RKO (cell line): ENCODE data around the gene SCN4A.
A peak's percentile ranks its signal among the peaks of the same experiment; 100 is the strongest.
"Not testable (repeated sequence)": the region's sequence is repeated elsewhere in the genome, so short reads cannot be mapped to it uniquely, and the experiment has no call there.

Source experiments
- DNase-seq: peaks from one replicate; pipeline ENCODE4 v3.0.0-alpha.2; 2016; ENCODE audit warnings: low spot score

The SCN4A gene

DNA sequence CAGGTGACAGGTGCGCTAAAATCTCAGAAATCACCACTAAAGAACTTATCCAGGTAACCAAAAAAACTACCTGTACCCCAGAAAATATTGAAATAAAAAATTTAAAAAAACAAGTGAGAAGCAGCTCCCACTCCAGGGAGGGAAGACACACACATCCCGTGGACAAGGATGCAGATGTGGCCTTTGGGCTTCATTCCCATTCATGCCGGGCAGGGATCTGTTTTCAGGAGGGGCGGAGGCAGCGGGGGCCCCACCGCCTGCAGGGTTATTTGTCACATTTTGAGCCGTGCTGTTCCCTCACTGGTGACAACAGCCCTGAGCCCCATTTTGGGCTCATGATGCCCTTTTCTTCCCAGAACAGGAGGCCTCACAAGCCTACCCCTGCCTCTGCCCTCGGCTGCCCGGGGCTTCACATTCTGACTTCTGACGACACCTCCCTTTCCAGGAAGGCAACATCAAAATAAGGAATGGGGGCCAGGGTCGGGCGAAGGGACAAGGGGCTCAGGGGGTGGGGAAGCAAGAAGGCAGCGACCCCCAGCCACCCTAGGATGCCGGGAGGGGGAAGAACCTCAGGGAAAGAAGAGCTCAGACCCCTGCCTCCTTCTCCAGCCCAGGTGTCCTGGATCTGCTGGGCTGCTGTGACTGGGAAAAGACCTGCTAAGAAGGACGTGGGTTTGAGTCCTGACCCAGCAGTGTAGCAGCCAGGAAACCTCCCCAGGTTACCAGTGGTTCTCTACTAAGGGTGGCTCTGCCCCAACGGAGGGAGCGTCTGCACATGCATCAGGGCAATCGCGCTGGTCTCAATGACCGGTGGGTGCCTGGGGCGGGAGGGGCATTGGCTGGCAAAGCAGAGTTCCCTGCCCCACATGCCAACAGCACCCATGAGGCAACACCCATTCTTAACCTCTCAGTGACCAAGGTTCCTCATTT is 38.3 kb downstream of the SCN4A start:
- no peak for DNase-seq

- DNase-seq = no peak
Measured at GRCh38 chr17:63933598-63933997, 39.1 kb downstream of the SCN4A start.

DNA sequence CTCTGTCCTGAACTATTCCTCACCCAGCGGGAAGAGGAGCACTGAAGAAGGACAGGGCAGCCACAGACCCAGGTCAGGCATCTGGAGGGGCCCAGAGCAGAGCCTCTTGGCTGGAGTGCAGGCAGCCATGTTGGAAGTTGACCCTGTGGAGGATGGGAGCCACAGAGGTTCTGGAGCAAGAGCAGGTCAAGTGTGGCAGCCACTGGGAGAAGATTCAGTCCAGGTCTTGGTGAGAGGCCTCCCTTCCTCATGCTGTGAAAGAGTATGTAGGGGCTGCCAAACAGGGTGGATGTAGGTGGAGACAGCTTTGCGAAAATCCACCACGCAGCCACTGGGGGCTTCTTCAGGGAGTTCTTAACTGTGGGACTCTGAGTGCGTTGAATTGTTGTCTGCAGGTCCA is 40.0 kb downstream of the SCN4A start:
- no peak for DNase-seq

GRCh38 chr17:63931981-63932561 is 40.6 kb downstream of the SCN4A start, which contains the start of gene CD79B:
TSS of gene CD79B (minus strand) at chr17:63932331. CDS start at chr17:63932261, 70 bp downstream.
- no peak for DNase-seq

- DNase-seq = no peak
Measured at GRCh38 chr17:63930951-63931575, 41.7 kb downstream of the SCN4A start.

GRCh38 chr17:63929860-63930766 is 42.6 kb downstream of the SCN4A start:
- no peak for DNase-seq

GRCh38 chr17:63928966-63929695 is 43.6 kb downstream of the SCN4A start:
- DNase-seq = no peak

GRCh38 chr17:63928172-63928666 is 44.5 kb downstream of the SCN4A start:
- no peak for DNase-seq

GRCh38 chr17:63927464-63928171 is 45.1 kb downstream of the SCN4A start:
- DNase-seq = no peak

GRCh38 chr17:63926164-63926563 is 46.6 kb downstream of the SCN4A start:
- DNase-seq = no peak

DNA sequence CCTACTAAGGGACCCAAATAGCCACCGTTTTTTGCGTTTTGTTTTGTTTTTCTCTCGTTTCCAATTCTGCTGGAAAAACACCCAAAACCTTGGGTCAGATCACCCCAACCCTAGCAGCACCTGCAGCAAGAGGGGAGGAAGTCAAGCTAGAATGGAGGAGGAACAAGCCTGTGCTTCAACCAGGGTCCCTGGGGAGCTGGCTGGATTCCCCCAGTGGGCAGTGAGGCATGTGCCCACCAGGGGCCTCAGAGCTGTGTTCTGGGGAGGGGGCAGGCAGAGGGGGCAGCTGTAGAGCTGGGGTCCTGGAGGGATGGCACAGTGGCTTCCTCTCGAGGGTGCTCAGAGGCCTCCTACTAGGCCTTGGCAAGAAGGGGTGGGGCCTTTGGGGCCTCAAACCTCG is 47.1 kb downstream of the SCN4A start:
- no peak for DNase-seq

DNA sequence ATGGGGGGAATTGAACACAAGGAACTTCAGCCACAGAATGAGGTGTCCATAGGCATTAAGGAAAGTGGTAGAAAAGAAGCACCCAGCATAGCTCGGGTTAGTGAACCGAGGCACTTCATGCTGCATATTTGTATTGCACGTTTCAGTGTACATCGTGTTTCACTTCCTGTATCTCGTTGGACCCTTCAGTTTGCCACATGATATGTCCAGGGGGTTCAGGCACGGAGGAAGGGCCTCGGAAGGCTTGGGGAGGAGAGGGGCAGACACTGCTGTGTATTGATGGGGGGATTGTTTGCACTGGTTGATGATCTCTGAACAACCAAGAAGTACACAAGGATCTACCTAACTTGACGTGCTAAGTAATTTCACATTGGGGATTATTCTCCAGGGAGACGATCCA is 50.3 kb downstream of the SCN4A start:
- DNase-seq = not testable (repeated sequence)

DNA sequence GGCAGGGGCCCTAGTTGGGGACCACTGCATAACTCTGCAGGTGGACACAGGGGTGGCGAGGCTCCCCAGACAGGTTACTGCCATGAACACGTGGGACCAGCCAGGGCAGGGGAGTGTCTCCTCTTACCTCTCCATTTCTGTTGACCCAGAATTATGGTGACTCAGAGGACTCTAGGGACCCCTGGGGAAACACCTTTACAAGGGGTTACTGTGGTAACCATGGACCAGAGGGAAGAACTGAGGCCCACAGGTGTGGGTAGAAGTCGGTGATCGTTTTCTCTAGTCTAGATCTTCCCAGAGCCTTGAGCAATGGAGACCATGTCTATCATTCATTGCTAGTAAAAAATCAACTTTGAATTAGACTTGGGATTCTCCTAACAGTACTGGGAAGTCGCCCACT is 51.9 kb downstream of the SCN4A start:
- DNase-seq = not testable (repeated sequence)

GRCh38 chr17:63920050-63920449 is 52.7 kb downstream of the SCN4A start:
- not testable (repeated sequence) for DNase-seq

DNA sequence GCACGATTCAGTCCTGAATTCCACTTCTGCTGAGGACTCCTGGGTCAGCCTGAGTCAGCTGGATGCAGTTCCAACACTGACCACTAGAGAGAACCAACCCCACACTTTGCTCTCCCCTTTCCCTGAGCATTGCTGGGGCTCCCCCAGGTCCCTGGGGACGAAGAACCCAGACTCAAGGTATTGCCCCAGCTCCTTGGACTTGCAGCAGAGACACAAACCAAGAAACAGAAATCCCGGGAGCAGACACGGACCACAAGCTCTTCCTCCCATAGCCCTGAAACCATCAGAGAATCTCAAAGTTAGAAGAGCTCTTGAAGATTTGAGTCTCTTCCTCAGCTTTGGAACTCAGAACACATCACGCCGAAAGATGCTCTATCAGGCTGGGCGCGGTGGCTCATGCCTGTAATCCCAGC is 53.4 kb downstream of the SCN4A start:
- peak; percentile 54 for DNase-seq

DNA sequence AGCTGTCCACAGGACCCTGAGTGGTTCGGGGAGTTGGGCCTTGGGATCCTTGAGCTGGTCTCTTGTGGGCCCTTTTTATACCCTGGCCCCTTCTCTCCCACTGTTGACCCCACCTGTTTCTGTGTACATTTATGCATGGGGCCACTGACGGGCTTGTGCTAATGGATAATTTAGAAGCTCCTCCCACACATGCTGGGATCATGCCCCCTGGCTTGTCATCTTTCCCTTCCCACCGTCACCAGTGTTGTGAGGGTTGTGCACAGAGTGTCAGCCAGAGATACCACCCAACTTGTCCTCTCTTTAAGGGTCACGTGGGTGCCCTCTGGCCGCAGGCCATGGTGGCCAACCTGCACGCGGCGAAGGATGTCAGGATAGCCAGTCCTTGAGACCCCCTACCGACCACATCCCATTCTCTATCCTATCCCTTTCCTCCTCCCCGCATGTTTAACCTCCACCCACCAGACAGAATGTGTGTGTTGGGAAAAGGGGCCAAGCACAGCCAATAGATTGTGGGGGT is 53.9 kb downstream of the SCN4A start, which contains the start of gene GH1:
TSS of gene GH1 (minus strand) at position 51 of the 517 bp plus-strand sequence. CDS start 63 bp downstream, outside the sequence.
- not testable (repeated sequence) for DNase-seq

DNA sequence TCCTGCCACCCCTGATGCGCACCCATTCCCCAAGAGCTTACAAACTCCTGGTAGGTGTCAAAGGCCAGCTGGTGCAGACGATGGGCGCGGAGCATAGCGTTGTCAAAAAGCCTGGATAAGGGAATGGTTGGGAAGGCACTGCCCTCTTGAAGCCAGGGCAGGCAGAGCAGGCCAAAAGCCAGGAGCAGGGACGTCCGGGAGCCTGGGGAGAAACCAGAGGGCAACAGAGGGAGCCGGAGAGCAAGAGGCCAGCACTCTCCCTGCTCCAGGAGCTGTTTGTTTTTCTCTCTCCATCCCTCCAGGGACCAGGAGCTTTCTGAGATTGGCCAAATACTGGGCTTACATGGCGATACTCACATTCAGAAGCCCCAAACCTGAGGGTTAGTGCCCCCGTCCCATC is 54.4 kb downstream of the SCN4A start:
- DNase-seq = no peak

DNA sequence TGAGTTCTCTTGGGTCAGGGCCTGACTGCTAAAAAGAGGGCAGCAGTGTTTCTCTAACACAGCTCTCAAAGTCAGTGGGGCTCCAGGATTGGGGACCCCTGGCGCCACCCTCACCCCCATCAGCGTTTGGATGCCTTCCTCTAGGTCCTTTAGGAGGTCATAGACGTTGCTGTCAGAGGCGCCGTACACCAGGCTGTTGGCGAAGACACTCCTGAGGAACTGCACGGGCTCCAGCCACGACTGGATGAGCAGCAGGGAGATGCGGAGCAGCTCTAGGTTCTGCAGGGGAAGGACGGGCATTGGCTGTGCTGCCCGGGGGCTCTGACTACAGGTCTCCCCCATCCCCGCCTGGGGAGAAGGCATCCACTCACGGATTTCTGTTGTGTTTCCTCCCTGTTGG is 55.1 kb downstream of the SCN4A start:
- DNase-seq = no peak

DNA sequence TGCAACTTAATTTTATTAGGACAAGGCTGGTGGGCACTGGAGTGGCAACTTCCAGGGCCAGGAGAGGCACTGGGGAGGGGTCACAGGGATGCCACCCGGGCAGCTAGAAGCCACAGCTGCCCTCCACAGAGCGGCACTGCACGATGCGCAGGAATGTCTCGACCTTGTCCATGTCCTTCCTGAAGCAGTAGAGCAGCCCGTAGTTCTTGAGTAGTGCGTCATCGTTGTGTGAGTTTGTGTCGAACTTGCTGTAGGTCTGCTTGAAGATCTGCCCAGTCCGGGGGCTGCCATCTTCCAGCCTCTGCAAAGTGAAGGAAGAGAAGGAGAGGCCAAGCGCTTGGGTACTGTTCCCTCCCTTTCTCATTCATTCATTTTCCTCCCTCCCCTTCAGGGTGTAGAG is 55.5 kb downstream of the SCN4A start:
- not testable (repeated sequence) for DNase-seq
